ENCODE results near the gene SPTSSB.
A peak's percentile ranks its signal among the peaks of the same experiment; 100 is the strongest.

The SPTSSB gene

GRCh38 chr3:161371441-161372320, at the start of gene SPTSSB:
TSS of gene SPTSSB (minus strand) at chr3:161371517. CDS start at chr3:161346323, 25,194 bp downstream.
- peak; percentile 81 to 98 for DNase-seq (ENCODE audit: low read depth in 1 of 2, low spot score in 1 of 2)
- in situ Hi-C loops (cut with HindIII; ENCODE audit: low pct_unique_long_range_greater_than_20kb, low sequenced_read_pairs), result no loop called here
- peak; percentile 73 for TF ChIP-seq JUND (IDR thresholded peaks at IDR 0.05; ENCODE audit: low read depth)

- peak; percentile 98 for TF ChIP-seq JUND (IDR thresholded peaks at IDR 0.05; ENCODE audit: low read depth)
- in situ Hi-C loops (cut with HindIII; ENCODE audit: low pct_unique_long_range_greater_than_20kb, low sequenced_read_pairs), result no loop called here
- DNase-seq (ENCODE audit: low read depth in 1 of 2, low spot score in 1 of 2), result peak; percentile 27 to 99
These were observed 49.4 kb upstream of the SPTSSB start for GRCh38 chr3:161420746-161421145.

- TF ChIP-seq JUND (IDR thresholded peaks at IDR 0.05; ENCODE audit: low read depth), result no peak
- in situ Hi-C loops (cut with HindIII; ENCODE audit: low pct_unique_long_range_greater_than_20kb, low sequenced_read_pairs), result no loop called here
- no peak for DNase-seq (ENCODE audit: low read depth in 1 of 2, low spot score in 1 of 2)
These were observed 48.4 kb upstream of the SPTSSB start for GRCh38 chr3:161419555-161420333.

- TF ChIP-seq JUND (IDR thresholded peaks at IDR 0.05; ENCODE audit: low read depth), result peak; percentile 91
- in situ Hi-C loops (cut with HindIII; ENCODE audit: low pct_unique_long_range_greater_than_20kb, low sequenced_read_pairs), result no loop called here
- DNase-seq (ENCODE audit: low read depth in 1 of 2, low spot score in 1 of 2), result peak in 1 of 2 experiments; percentile 97
These were observed 44.4 kb upstream of the SPTSSB start for GRCh38 chr3:161415506-161416231.

- in situ Hi-C loops (cut with HindIII; ENCODE audit: low pct_unique_long_range_greater_than_20kb, low sequenced_read_pairs), result no loop called here
- no peak for DNase-seq (ENCODE audit: low read depth in 1 of 2, low spot score in 1 of 2)
- TF ChIP-seq JUND (IDR thresholded peaks at IDR 0.05; ENCODE audit: low read depth), result no peak
These were observed 43.6 kb upstream of the SPTSSB start for GRCh38 chr3:161414907-161415306.

GRCh38 chr3:161413855-161414210, 42.5 kb upstream of the SPTSSB start:
- TF ChIP-seq JUND (IDR thresholded peaks at IDR 0.05; ENCODE audit: low read depth), result no peak
- DNase-seq (ENCODE audit: low read depth in 1 of 2, low spot score in 1 of 2), result no peak
- in situ Hi-C loops (cut with HindIII; ENCODE audit: low pct_unique_long_range_greater_than_20kb, low sequenced_read_pairs), result no loop called here

GRCh38 chr3:161413127-161413854, 42.0 kb upstream of the SPTSSB start:
- in situ Hi-C loops (cut with HindIII; ENCODE audit: low pct_unique_long_range_greater_than_20kb, low sequenced_read_pairs), result no loop called here
- peak in 1 of 2 experiments; percentile 85 for DNase-seq (ENCODE audit: low read depth in 1 of 2, low spot score in 1 of 2)
- TF ChIP-seq JUND (IDR thresholded peaks at IDR 0.05; ENCODE audit: low read depth), result no peak

GRCh38 chr3:161412123-161412522, 40.8 kb upstream of the SPTSSB start:
- TF ChIP-seq JUND (IDR thresholded peaks at IDR 0.05; ENCODE audit: low read depth), result peak; percentile 95
- in situ Hi-C loops (cut with HindIII; ENCODE audit: low pct_unique_long_range_greater_than_20kb, low sequenced_read_pairs), result no loop called here

GRCh38 chr3:161409858-161410257, 38.5 kb upstream of the SPTSSB start:
- TF ChIP-seq JUND (IDR thresholded peaks at IDR 0.05; ENCODE audit: low read depth), result no peak
- no peak for DNase-seq (ENCODE audit: low read depth in 1 of 2, low spot score in 1 of 2)
- in situ Hi-C loops (cut with HindIII; ENCODE audit: low pct_unique_long_range_greater_than_20kb, low sequenced_read_pairs), result no loop called here

More at GRCh38 chr3:161412123-161412522, 40.8 kb upstream of the SPTSSB start:
- DNase-seq (ENCODE audit: low read depth in 1 of 2, low spot score in 1 of 2), result peak in 1 of 2 experiments; percentile 91

- DNase-seq (ENCODE audit: low read depth in 1 of 2, low spot score in 1 of 2), result peak in 1 of 2 experiments; percentile 87
- no peak for TF ChIP-seq JUND (IDR thresholded peaks at IDR 0.05; ENCODE audit: low read depth)
- in situ Hi-C loops (cut with HindIII; ENCODE audit: low pct_unique_long_range_greater_than_20kb, low sequenced_read_pairs), result no loop called here
These were observed 37.8 kb upstream of the SPTSSB start for GRCh38 chr3:161409069-161409468.

- 0 out of 2 replicates have a peak, but pooled peaks have one; percentile 49 for TF ChIP-seq JUND (IDR thresholded peaks at IDR 0.05; ENCODE audit: low read depth)
These were observed 35.6 kb upstream of the SPTSSB start for GRCh38 chr3:161406594-161407555.

More at GRCh38 chr3:161406594-161407555, 35.6 kb upstream of the SPTSSB start:
- in situ Hi-C loops (cut with HindIII; ENCODE audit: low pct_unique_long_range_greater_than_20kb, low sequenced_read_pairs), result no loop called here
- peak in 1 of 2 experiments; percentile 60 for DNase-seq (ENCODE audit: low read depth in 1 of 2, low spot score in 1 of 2)
